Fibroblast of skin of abdomen (primary cell): ENCODE results near the gene GSE1.

ENCODE experiments used
- DNase-seq: peaks from one replicate; pipeline ENCODE4 v3.0.0-alpha.2; 2013

GSE1 gene

DNA sequence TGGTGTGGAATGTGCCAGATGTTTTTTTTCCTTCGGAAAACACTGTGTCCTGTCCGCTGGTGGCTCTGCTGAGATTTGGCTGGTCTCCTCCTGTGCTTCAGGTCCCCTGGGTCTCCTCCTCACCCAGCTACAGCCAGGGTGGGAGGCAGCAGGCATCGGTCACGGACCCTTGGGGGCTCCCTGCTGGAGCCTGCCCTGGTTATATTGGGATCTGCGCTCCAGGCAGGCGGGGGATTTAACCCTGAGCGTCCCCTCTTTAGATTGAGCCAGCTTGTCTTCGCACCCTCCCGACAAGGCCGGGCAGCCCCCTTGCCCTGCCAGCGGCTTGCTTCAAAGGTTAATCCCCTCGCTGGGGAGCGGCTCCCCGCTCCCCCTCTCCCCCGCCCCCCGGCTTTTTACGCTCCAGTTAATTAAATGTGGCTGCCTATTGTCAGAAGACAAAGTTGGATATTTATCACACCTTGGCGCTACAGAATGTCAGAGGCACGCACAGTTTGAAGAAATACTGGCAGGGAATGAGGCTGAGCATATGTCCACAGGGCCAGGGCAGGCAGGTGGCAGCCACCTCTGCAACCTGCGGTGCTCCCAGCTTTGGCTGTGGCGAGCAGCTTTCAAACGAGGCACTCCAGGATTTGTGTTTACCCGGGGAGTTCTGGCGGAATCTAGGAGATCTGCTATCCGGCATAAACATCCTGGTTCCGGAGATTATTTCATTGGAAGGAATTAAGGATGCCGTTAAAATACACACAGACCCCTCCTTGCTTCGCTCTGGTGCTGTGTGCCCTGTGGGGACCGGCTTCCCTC is 38.2 kb upstream of the GSE1 start:
- no peak for DNase-seq

DNA sequence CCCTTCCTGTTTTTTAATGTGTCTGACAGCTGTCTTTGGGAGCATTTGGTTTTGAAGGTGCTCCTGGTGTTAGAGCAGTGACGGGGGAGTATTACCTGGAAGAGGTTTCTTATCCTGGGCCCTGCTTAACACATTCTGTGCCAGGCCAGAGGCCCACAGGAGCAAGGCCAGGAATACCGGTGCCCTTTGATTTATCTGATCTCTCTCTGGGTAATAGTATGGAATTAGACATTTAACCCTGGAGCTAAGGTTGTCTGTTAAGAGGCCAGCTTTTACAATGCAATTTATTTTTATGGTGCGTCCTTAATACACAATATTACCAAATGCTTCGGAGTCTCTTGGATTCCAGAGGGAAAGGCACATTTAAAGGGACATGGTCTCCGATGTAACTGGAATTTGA is 37.2 kb upstream of the GSE1 start:
- no peak for DNase-seq

DNA sequence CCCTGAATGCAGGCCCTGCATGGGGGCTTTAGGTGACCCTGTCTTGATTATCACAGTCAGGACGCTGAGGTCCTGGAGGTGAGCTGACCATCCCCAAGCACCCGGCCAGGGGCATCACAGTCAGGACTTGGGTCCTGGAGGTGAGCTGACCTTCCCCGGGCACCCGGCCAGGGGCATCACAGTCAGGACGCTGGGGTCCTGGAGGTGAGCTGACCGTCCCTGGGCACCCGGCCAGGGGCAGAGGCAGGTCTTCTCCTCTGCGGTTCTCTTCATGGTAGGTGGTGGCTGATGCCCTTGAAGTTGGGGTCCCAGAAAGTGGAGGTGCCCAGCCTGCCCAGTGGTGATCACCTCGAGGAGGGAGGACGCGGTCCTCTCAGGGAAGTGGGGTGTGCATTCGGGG is 36.2 kb upstream of the GSE1 start:
- no peak for DNase-seq

DNA sequence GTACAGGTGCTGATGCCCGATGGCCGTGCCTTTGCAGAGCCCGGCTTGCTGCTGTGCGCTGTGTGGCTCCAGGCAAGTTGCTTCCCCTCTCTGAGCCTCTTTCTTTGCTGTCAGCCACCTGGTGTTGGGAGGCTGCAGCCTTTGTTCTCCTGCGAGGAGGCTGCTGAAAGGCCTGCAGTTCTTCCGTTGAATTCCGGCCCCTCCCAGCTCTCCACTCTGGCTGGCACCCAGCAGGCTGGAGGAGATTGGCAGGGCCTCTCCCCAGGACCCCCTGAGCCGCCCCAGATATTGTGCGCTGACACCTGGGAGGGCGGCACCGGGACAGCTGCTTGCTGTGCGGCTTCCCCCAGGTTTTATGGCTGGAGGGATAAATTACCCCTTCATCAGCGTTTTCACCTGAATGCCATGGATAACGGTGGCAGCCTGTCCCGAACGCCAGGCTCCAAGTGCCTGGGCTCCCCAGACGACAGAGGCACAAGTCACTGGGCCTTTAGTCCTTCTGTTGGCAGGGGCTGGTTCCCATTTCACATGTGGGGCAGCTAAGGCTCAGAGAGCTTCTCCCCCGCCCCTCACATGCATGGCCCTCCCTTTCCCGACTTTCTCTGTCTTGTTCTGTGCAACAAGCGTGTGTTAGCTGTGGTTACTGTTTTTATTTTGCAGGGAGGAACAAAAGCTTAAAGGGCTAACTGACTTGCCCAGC is 35.1 kb upstream of the GSE1 start:
- DNase-seq, result no peak

DNA sequence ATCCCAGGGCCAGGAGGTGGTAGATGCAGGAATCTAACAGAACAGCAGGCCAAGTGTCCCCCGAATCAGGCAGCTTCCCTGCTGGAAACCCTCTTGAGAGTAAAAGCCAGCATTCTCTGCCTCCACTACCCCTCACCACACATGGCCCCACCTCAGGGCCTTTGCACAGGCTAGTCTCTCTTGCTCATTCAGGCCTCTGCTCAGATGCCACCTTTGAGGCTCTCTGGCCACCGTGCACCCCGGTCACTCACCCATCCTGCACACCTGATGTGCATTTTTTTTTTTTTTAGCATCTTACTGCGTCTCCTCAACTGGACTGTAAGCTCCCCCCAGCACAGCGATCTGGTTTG is 34.5 kb upstream of the GSE1 start:
- no peak for DNase-seq

DNA sequence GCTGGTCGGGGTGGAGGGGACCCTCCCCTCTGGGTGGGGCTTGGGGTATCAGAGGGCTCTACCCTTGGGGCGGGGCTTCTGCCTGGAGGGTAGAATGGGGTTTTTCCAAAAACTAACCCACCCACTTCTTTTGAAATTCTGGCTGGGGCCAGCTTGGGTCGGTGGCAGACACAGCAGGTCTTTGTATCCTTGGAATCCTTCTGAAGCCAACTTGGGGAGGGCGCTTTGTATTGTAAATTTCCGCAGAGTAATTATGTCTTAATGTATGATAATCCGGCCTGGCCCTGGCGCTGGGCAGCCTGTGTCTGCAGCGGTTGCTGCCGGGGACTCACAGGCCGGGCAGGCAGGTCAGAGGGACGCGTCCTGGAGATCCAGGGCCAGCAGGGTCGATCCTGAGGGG is 33.9 kb upstream of the GSE1 start:
- no peak for DNase-seq

DNA sequence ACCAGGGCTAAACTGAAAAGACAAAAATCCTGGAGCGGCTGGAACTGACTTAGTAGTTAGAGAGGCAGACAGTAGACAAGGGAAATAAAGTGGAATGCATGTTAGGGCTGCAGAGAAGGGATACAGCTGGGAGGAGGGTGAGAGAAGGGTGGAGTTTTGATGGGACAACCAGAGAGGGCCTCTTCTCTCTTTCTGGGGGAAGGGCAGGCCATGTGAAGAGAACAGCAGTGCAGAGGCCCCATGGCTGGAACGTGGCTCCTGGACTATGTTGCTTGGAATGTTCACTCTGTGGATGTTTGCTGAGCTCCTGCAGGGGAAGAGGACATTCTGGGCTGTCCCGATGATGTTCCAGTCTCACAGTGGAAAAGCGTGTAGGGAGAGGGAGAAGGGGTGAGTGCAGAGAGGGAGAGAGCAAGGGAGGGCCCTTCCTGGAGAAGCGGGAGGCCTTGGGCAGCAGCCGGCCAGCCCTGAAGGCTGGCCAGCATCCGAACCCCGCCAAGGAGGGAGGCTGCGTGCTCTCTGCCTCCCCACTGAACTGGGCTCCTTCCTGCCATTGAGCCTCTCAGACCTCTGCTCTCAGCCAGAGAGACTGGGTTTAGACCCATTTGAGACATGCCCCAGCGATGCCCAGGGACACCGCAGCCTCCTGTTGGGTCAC is 33.1 kb upstream of the GSE1 start:
- peak; percentile 53 for DNase-seq

DNA sequence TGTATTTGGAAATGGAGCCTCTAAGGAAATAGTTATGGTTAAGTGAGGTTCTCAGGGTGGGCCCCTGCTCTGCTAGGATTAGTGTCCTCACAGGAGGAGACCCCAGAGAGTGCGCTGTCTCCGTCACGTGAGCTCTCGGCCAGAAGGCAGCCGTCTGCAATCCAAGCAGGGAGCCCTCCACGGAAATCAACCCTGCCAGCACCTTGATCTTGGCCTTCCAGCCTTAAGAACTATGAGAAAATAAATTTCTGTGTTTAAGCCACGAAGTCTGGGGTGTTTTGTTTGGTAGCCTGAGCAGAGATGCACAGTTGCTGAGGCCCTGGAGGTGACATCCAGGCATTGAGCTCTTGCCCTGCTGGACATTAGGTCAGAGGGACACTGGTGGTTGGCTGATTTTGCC is 32.4 kb upstream of the GSE1 start:
- DNase-seq, result no peak

DNA sequence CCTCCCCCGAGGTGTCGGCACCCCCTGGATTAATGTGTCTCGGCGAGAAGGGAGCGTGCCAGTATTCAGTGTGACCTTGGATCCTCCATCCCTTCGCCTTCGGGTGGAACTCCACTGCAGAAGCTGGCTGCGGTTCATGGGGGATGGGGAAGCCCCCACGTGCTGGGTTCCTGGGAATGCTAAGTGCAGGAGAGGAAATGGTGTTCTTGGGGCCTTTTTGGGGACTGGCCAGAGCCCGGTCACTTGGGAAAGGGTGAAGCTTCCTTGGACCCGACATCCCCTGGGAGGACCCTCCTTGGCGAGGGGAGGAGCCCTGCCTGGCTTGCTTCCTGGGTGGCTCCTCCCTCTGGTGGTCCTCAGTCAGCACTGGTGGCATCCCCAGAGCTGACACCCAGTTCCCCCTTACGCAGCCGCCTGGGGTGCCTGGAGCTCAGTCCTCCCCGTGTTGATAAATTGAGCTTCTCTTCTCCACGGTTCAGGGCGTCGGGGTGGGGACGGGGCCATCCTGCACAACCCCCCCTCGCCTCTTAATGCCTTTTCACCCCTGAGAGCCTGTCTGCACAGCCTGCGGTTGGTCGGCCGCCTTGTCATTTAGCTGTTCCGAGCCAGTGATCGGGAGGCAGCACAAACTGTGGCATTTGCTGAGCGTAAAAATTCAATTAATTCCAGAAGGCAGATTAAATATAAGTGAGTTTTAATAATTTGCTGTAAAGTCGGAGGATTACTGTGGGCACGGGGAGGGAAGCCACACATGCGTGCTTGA is 30.7 kb upstream of the GSE1 start:
- DNase-seq, result peak; percentile 67

DNA sequence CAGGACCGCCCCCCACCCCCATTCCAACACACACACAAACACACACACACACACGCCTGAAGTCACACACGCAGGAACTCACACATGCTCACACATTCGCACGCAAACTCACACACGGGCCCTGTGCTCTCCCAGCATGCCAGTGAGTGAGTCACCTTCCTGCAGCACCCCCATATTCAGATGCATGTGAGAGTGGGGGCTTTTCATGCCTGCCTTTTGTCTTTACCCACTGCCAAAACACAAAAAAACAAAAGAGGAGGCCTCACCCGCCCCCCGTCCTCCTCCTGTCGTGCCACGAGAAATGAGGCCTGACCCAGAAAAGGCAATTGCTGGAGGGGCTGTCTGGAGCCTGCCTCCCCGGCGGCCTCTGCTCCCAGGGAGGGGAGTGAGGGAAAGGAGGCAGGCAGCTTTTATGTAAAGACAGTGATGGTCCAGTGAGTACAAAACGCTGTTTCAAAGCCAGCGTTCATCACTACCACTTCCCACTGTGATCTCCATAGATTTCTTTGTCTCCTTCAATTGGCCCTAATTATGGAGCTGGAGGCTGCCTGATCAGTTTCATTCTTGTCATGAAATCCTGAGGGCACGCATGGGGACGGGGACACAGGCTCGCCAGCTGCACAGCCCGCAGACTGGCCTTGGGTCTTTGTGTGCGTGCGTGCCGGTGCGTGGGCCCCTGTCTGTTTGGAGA is 29.5 kb upstream of the GSE1 start:
- peak; percentile 94 for DNase-seq

DNA sequence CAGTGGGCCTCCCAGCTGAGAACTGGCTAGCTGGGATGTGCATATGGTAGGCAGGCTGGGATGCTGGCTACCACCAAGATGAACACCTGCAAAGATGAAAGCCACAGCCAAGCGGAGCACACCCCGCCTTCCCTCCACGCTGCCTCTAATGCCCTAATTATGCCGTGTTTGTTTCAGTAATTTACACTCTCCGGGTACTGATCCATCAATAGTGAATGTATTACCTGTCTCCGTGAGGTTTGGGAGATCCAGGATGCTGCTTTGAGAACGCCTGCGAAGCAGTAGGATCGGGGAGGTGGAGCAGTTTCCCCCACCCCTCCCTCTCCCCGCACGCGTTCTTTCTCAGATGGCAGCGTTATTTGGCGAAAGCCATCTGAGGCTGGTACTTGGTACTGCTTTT is 28.9 kb upstream of the GSE1 start:
- DNase-seq, result no peak

DNA sequence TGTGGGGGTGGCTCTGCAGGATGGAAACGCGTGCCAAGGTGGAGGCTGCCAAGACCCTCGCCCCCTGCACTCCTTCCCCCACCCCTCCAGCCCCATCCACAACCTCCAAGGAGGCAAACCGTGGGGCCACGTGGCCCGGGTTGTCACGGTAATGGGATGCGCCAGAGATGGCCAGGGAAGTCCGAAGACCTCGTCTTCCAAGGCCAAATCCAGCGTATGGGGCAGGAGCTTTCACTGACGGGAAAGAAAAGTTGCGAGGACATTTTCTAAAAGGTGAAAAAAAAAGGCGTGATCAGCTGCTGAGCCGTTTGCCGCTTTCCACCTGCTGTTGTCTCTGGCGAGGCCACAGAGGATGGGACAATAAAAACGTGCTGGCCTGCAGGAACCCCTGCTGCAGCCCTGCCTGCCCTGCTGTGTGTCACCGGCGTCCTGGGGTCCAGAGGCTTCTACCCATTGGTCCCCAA is 28.3 kb upstream of the GSE1 start:
- no peak for DNase-seq

DNA sequence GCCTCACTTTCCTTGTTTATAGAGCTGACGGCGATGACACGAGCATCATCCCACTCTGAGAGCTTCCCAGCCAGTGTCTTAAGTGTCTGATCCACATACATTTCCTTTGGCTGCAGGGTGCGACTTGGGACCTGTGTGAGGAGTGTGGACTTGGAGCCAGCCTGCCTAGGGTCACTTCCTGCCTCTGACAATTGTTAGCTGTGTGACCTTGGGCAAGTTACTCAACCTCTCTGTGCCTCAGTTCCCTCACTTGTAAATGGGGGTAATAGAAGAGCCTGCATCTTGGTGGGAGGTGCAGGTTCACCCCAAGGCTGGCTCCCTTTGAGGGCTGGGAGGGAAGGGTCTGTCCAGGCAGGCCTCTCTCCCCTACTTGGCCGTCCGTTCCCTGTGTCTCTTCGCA is 27.4 kb upstream of the GSE1 start:
- no peak for DNase-seq

DNA sequence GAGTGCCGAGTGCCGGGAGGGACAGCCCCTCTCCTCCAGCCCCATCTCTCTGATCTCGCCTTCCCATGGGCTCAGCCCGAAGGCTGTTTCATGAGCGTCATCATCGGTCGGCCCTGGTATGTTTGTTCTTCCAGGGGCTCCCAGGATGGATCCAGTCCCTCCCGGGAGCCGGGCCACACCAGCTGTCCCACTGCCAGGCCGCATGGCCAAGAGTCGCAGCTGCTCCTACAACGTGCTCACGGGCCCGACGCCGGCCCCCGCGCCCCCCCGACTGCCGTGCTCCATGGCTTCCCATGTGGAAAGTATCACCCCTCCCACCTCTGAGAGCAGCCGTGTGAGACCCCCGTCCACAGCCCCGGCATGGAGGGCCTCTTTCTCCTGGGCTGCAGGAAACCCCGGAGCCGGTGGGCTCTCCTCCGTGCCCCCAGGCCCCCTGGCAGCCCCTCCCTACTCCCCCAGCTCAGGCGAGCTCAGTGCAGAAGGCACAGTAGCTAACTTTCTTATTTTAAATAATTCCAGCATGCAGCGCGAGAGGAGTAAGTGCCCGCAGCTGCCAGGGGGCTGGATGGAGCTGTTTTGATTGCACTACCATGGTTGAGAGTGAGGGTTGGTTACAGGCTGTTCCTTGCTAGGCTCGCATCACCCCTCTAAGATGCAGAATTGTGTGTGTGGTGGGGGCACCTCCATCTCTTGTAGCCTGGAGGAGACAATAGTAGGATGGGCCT is 26.6 kb upstream of the GSE1 start:
- DNase-seq, result peak; percentile 66

DNA sequence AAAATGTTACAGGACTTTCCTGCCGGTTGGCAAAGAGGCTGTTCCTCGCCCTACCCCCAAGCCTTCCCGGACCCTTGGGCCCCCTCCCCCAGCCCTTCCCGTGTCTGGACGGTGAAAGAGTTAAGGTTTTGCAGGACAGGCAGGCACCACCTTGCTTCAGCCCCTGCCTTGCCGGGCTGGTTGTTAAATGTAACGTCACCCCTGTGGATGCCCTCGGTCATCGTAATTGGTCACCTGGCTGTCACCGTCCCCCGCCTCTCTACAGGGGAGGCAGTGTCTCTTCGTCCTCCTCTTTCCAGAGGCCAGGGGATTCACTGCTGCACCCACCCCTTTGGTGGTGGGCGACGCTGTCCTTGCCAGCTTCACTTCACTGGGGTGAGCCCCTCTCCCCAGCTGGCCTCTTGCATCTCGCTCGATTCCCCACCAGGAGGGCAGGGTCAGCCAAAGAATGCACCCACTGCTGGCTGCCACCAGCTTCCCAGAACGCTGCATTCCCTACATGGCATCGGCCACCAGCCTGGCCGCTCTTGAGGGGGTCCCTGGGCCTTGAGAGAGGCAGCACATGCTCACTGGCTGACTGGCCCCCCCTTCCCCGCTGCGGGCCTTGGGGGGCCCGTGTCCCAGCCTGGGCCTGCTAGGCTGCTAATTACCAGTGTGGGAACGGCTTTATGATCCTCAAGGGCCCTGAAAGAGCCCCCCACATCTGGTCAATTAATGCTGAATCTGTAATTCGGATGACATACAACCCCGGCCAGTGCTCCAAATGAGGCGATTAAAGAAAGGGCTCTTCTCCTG is 25.2 kb upstream of the GSE1 start:
- DNase-seq, result no peak

DNA sequence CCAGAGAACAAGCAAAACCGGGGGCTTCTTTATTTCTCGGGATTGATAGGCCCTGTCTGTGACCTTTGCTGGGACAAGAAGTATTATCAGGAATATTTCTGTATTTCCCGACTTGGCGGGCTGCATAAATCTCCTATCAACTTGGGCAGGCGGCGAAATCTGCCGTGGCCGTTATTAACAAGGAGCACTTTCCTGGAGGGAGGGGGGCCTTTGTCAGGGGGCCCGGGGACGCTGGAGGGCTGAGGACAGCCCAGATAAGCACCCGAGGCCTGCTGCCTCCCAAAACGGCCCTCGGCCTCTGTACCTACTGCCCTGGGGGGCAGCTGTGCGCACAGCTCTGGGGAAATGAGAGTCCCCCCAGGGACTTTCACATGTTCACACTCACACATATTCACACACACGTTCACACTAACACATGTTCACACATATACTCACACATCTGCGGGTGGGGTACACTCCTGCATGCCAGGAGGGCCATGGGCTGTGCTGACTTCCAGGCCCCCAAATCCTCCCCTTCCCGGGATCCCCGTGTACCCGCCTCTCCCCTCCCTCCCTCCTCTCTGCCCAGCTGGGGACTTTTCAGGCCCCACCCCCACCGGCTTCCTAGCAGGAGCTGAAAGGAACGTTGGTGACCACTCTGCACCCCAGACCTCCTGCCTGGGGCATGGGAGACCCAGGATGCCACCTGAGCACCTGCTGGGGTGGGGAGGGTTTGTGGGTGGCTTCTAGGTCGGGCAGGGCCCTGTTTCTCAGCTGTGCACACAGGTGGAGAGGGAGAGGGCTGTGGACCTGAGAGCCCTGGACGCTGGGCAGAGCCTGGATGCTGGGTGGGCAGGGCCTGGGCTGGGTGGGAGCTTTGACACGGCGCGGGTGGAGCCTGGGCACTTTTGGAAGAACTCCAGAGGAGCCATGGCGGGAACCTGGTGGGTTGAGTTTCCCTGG is 24.3 kb upstream of the GSE1 start:
- no peak for DNase-seq

DNA sequence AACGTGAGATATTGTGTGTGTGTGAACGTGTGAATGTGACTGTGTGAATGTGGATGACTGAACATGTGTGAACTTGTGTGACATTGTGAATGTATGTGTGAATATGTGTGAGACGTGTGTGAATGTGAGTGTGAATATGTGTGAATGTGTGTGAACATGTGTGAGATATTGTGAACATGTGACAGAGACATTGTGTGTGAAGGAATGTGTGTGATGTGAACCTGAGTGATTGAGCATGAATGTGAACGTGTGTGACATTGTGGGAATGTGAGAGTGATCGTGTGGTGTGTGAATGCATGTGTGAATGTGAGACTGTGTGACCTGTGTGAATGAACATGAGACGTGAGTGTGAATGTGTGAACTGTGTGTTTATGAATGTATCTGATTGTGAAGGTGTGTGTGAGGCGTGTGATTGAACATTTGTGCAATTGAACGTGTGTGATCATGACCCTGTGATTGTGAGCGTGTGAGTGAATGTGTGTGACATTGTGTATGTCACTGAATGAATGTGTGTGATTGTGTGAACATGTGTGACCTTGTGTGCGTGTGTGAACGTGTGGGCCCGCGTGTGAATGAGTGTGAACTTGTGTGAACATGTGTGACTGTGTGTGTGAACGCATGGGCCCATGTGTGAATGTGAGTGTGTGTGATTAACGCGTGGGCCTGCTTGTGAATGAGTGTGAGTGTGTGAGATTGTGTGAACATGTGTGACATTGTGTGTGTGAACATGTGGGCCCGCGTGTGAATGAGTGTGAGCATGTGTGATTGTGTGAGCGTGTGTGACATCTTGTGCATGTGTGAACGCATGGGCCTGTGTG is 23.2 kb upstream of the GSE1 start:
- DNase-seq, result no peak

DNA sequence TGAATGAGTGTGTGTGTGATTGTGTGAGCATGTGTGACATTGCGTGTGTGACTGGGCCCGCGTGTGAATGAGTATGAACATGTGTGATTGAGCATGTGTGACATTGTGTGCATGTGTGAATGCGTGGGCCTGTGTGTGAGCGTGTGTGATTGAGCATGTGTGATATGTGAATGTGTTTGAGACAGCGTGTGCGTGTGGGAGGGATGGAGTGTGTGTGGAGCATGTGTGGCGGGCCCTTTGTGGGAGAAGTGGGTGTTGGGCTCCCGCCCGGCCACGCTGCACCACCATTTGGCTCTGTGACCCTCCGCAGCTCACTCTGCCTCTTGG is 22.7 kb upstream of the GSE1 start:
- DNase-seq, result no peak

DNA sequence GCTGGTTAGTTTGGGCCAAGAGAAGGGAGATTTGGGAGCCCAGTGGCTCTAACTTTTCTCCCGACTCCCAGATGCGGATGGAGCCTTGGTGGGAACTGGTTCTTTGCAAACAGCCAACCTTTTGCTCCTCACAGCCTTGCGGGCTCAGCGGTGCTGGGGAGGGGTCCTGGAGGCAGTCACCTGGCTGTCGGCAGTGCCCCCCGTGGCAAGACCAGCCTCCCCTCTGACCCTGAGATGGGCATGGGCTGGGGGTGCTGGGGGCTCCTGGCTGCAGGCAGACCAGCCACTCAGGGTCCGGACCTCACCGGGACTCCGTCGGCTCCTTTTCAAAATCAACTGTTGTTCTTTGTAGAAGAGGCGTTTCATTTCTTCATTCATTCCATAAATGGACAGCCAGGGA is 21.7 kb upstream of the GSE1 start:
- DNase-seq, result no peak
